Activated CD8-positive, alpha-beta memory T cell treated with anti-CD3 and anti-CD28 coated beads, Interleukin-2, amount 50 U/mL, for 48 hours (primary cell): ENCODE measurements around the gene ALDH1A3.

Experiments used
- DNase-seq: peaks from one replicate; pipeline ENCODE4 v3.0.0-alpha.2; 2020

Gene ALDH1A3

DNA sequence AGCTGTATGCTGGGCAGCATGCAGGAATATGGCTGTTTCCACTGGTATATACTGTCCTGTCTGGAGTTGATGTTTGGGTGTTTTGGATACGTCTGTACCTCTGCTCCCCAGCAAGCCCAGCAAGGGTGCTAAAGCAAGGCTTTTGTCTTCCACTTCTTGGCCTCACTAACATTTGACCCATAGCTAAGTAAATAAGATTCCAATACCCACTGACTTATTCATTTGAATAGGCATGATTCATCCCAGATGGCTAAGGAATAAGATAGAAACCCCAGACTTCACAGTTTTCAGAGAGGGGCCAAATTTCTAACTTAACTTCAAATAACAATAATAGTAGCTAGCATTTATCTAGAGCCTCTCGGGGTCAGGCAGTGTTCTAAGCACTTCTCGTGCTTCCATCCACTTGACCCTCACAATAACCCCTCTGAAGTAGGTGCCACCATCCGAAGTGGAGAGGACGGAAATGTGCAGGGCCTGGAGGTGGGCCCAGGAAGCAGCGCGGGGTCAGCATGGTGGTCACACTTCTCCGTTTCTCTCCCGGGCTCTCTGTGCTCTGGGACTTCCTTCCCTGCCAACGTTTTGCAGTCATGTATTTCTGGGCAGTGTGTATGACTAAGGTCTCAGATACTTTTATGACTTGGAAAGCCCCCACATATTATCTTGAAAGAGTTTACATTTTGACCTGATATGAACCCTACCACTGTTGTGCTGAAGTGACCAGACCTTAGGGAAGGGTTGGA, 78.9 kb downstream of the ALDH1A3 start:
- no peak for DNase-seq

DNA sequence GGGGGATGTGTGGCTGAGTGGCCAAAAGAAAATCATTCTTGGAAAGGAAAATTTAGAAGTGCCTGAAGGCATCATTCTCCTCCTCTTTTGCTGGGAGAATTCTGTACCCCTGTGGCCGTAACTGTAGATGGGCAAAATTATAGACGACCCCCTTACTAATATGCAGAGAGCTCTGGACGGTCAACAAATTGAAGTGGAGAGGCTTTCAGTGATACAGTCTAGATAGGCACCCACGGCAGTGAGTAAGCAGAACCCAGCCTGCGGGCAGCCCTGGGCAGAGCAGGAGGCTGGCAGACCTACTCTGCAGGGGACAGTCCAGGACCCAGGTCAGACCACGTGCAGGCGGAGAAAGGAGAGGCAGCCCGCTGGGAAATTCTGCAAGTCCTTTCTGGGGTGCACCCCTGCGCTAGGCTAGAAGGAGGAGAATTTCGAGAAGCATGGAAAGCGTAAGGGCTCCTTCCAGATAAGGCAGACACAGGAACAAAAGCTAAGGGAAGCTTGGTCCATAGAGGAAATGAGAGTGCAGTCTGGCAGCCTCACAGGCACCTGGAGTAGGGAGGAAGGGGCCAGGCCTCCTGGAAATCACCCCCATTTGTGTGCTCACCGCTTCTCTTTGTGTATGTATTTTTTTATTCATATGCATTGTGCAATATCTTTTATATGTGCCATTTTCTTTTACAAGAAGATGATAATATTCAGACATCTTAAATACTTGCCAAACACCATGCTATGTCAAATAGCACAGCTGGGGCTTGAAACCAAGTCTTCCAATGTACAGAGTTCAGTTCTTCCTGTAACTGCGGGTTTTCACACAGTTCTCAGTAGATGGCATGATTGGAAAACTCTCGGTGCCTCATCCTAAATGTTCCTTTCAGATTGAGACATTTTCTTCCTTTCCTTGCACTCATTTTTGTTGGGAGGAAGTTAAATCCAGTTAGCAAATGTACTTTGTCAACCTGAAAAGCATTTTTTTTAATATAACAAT, 79.7 kb downstream of the ALDH1A3 start:
- no peak for DNase-seq
